ENCODE data around the gene TOPORS.

DNA sequence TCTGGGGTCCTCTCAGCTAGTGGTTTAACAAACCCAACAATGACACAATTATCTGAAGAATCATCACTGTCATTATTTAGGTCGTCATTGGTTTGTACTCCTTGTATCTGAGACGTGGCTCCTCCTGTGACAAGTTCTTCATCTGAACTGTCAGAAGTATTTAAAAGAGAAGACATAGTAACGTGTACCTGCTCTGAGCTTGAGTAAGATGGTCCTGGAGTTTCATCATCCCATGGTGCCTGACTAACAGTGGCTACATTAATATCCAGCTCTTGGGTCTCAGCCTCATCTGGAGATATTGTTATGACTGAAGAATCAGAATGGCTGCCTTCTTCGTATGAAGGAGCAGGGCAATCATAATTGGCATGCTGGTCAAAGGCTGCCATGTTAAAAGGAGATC, 9.3 kb downstream of the TOPORS start:
- no peak for TF ChIP-seq POLR2A (IDR thresholded peaks at IDR 0.05)
- TF ChIP-seq, protein P1, sequence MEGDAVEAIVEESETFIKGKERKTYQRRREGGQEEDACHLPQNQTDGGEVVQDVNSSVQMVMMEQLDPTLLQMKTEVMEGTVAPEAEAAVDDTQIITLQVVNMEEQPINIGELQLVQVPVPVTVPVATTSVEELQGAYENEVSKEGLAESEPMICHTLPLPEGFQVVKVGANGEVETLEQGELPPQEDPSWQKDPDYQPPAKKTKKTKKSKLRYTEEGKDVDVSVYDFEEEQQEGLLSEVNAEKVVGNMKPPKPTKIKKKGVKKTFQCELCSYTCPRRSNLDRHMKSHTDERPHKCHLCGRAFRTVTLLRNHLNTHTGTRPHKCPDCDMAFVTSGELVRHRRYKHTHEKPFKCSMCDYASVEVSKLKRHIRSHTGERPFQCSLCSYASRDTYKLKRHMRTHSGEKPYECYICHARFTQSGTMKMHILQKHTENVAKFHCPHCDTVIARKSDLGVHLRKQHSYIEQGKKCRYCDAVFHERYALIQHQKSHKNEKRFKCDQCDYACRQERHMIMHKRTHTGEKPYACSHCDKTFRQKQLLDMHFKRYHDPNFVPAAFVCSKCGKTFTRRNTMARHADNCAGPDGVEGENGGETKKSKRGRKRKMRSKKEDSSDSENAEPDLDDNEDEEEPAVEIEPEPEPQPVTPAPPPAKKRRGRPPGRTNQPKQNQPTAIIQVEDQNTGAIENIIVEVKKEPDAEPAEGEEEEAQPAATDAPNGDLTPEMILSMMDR (IDR thresholded peaks at IDR 0.05): no peak
